Uterus (tissue), 4 donors: ENCODE results near the gene PHF19. TPM values are rescaled to one million over a fixed set of nuclear protein-coding genes. Genes with fewer than 3 reads are reported as not detected.

Experiments used
- DNase-seq, 2 donors: peaks; one replicate each; pipeline ENCODE4 v3.0.0-alpha.2; 2019 to 2020
- H3K27ac ChIP-seq, 2 donors: fragments of 200-600 bp; sonication (generic); 1 replicate in 1 of 2; 2 replicates in 1 of 2; pipeline ENCODE4 v1.5.1; 2016 to 2018
- H3K27me3 ChIP-seq, 2 donors: fragments of 200-600 bp; sonication (generic); one replicate each; pipeline ENCODE4 v1.5.1; 2018 to 2019; ENCODE audit warnings: control low read depth in 1 of 2
- H3K36me3 ChIP-seq, 2 donors: fragments of 200-600 bp; sonication (generic); one replicate each; pipeline ENCODE4 v1.5.1; 2019; ENCODE audit warnings: control low read depth in 1 of 2
- H3K4me1 ChIP-seq, 2 donors: fragments of 200-600 bp; sonication (generic); one replicate each; pipeline ENCODE4 v1.5.1; 2018 to 2019; ENCODE audit warnings: control low read depth in 1 of 2
- H3K4me3 ChIP-seq, 2 donors: fragments of 200-600 bp; sonication (generic); 1 replicate in 1 of 2; 2 replicates in 1 of 2; pipeline ENCODE4 v1.5.1; 2018 to 2019; ENCODE audit warnings: mild to moderate bottlenecking in 1 of 2
- H3K9me3 ChIP-seq, 2 donors: fragments of 200-600 bp; sonication (generic); one replicate each; pipeline ENCODE4 v1.5.1; 2019; ENCODE audit warnings: control low read depth in 1 of 2
- POLR2A ChIP-seq, 2 donors: fragments of 450-650 bp; IDR thresholded peaks; one replicate each; pipeline ENCODE4 v1.6.1; 2016; ENCODE audit warnings: antibody characterized with exemption in 2 of 2, mild to moderate bottlenecking in 1 of 2, moderate library complexity in 1 of 2
- intact Hi-C: fragments of 100-400 bp; cut with DNase I; formaldehyde crosslinking; loops from one replicate; pipeline ENCODE4 v1.15.1; 2023; ENCODE audit warnings: low total_unique reads
- total RNA-seq, 4 donors: library from RNA; depleted of rRNA in 3 of 4; stranded (reverse); fragments of >200 nt in 3 of 4; gene quantifications; one replicate each; pipeline versions ENCODE4 v1.1.0 to v1.2.4, GENCODE V29; 2014 to 2023
- TF ChIP-seq, protein P1 (sequence below), 4 experiments: fragments of 200-600 bp in 2 of 4; fragments of 450-650 bp in 2 of 4; sonication (generic) in 2 of 4; IDR thresholded peaks; one replicate each; pipeline ENCODE4 v1.5.1; 2016 to 2019; ENCODE audit warnings: antibody characterized with exemption in 4 of 4, mild to moderate bottlenecking in 2 of 4, moderate library complexity in 1 of 4
- donor health status: DM: yes; HTN: yes; CAD: no.

PHF19 gene
- total RNA-seq, 4 donors from 2014 or later = 12.6 to 76.3 (median 31.8) TPM

DNA sequence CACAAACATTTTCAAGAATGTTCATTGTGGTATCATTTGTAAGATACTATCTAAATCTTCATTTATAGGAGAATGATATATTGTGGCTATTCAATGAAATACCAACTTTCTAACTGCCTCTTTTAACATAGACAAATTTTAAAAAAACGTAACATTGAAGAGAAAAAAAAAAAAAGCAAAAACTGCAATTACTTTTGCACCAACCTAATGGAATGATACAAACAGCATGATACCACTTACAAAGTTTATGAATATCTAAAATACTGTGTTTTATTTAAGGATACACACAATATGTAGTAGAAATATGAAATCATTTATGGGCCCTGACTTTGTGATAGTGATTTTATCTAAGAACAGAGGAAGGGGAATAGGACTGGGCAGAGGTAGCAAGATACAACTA lies 58.4 kb downstream of the PHF19 start:
- no peaks in the 10 kb centered on the region for H3K27me3 ChIP-seq
- no peak overlapping the region for H3K4me3 ChIP-seq
- H3K4me1 ChIP-seq = no peaks in the 10 kb centered on the region
- no peaks in the 10 kb centered on the region for H3K9me3 ChIP-seq
- DNase-seq = no peak
- no peak overlapping the region for H3K27ac ChIP-seq
- no peak for TF ChIP-seq POLR2A (IDR thresholded peaks at IDR 0.05)
- TF ChIP-seq, protein P1, sequence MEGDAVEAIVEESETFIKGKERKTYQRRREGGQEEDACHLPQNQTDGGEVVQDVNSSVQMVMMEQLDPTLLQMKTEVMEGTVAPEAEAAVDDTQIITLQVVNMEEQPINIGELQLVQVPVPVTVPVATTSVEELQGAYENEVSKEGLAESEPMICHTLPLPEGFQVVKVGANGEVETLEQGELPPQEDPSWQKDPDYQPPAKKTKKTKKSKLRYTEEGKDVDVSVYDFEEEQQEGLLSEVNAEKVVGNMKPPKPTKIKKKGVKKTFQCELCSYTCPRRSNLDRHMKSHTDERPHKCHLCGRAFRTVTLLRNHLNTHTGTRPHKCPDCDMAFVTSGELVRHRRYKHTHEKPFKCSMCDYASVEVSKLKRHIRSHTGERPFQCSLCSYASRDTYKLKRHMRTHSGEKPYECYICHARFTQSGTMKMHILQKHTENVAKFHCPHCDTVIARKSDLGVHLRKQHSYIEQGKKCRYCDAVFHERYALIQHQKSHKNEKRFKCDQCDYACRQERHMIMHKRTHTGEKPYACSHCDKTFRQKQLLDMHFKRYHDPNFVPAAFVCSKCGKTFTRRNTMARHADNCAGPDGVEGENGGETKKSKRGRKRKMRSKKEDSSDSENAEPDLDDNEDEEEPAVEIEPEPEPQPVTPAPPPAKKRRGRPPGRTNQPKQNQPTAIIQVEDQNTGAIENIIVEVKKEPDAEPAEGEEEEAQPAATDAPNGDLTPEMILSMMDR (IDR thresholded peaks at IDR 0.05) = no peak
- intact Hi-C loops = no loop called here
- no peaks in the 10 kb centered on the region for H3K36me3 ChIP-seq

DNA sequence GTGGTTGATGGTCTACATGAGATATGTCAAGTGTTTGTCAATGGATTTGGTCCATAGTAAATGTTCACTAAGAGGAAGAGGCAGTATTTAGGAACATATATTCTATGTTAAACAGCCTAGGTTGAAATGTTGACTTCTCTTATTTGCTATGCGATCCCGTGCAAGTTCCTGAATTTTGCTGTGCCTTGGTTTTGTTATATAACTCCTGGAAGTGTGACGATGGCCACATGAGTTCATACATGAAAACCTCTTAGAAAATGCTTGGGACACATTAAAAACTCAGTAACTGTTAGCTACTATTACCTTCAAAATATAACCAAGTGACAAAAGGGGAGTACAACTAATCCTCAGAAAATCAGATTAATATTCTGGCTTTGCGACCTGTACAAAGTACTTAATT lies 61.9 kb downstream of the PHF19 start:
- no peak for DNase-seq
- no peaks in the 10 kb centered on the region for H3K27me3 ChIP-seq
- H3K27ac ChIP-seq = no peak overlapping the region
- intact Hi-C loops = no loop called here
- H3K4me3 ChIP-seq = no peak overlapping the region
- TF ChIP-seq, protein P1 (IDR thresholded peaks at IDR 0.05) = no peak
- TF ChIP-seq POLR2A (IDR thresholded peaks at IDR 0.05) = no peak
- peaks cover 0 to 5% of the 10 kb centered on the region in 2 donors for H3K9me3 ChIP-seq
- no peaks in the 10 kb centered on the region for H3K4me1 ChIP-seq
- no peaks in the 10 kb centered on the region for H3K36me3 ChIP-seq

DNA sequence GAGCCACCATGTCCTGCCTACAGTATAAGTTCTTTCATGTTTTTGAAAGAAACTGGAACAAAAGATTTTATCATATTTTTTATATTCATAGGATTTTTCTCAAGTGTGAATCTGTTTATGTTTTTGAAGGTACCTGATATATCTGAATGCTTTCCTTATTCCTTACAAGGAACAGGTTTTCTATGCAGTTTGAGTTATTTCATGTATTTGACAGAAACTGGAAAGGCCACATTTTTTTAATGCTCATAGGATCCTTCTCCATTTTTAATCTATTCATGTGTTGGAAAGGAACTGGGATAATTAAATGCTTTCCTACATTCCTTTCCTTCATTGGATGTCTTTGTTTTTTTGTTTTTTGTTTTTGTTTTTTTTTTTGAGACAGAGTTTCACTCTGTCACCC lies 68.1 kb downstream of the PHF19 start:
- H3K4me3 ChIP-seq = no peak overlapping the region
- H3K27me3 ChIP-seq = no peaks in the 10 kb centered on the region
- DNase-seq = no peak
- H3K36me3 ChIP-seq = no peaks in the 10 kb centered on the region
- intact Hi-C loops = no loop called here
- peaks cover 0 to 22% of the 10 kb centered on the region in 2 donors for H3K9me3 ChIP-seq
- TF ChIP-seq POLR2A (IDR thresholded peaks at IDR 0.05) = no peak
- TF ChIP-seq, protein P1 (IDR thresholded peaks at IDR 0.05) = no peak
- no peaks in the 10 kb centered on the region for H3K4me1 ChIP-seq
- H3K27ac ChIP-seq = no peak overlapping the region

DNA sequence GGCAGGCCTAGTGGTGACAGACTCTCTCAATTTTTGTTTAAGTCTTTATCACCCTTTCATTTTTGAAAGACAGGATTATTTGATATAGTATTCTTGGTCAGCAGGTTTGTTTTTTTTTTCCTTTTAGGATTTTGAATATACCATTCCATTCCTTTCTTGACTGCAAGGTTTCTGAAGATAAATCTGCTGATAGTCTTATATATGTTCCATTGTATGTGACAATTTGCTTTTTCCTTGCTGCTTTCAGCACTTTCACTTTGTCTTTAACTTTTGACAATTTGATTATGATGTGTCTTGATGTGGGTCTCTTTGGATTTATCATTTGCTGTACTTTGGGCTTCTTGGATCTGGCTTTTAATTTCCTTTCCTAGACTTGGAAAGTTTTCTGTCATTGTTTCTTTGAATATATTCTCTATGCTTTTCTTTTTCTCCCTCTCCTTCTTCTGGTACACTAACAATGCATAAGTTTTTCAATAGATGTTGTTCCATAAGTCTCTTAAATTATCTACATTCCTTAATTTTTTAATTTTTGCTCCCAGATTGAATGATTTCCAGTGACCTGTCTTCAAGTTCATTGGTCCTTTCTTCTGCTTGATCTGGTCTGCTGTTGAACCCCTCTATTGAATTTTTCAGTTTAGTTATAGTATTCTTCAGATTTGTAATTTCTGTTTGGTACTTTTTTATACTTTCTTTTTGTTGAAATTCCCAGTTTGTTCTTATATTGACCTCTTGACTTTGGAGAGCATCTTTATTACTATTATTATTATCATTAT lies 69.2 kb downstream of the PHF19 start:
- Histone ChIP-seq H3K9me3 (peaks cover 0 to 22% of the 10 kb centered on the region in 2 donors), H3K4me1 (no peaks in the 10 kb centered on the region), H3K36me3 (no peaks in the 10 kb centered on the region), H3K27me3 (no peaks in the 10 kb centered on the region), H3K27ac (no peak overlapping the region), H3K4me3 (no peak overlapping the region)
- no peak for DNase-seq
- intact Hi-C loops = no loop called here
- TF ChIP-seq, protein P1 (IDR thresholded peaks at IDR 0.05) = no peak
- TF ChIP-seq POLR2A (IDR thresholded peaks at IDR 0.05) = no peak

Other genes starting within 250 kb of the PHF19 start
- gene MEGF9, start 162.7 kb downstream of the PHF19 start, total RNA-seq = 10 to 100 TPM in 3 of 4 donors, 1 to 10 TPM in 1; 6.1 to 16.2 (median 13.1) TPM
- 10 to 100 TPM; 20.7 to 82.4 (median 40.0) TPM for gene FBXW2, start 83.8 kb downstream of the PHF19 start, total RNA-seq
- 100 to 1,000 TPM in 1 of 4 donors, 10 to 100 TPM in 3; 20.9 to 181 (median 49.0) TPM for gene PSMD5, start 34.3 kb downstream of the PHF19 start, total RNA-seq
- gene TRAF1, start 49.6 kb upstream of the PHF19 start, total RNA-seq = 1 to 10 TPM in 2 of 4 donors, under 1 TPM in 2; 0.51 to 8.7 (median 2.6) TPM
- 10 to 100 TPM in 2 of 4 donors, 1 to 10 TPM in 2; 2.1 to 37.1 (median 10.3) TPM for gene C5, start 173.1 kb upstream of the PHF19 start, total RNA-seq
- gene CNTRL, start 197.8 kb upstream of the PHF19 start, total RNA-seq = 10 to 100 TPM; 23.5 to 31.5 (median 29.6) TPM